HEK293 (cell line): ENCODE measurements around the gene RPIA.

Experiments used
- CTCF ChIA-PET: fragments of 350-600 bp; formaldehyde crosslinking; extraction: SDS; loops from one replicate; lab custom pipeline; 2021; ENCODE audit warnings: antibody characterized with exemption; lab: Yijun Ruan, JAX
- POLR2A ChIA-PET: fragments of 300-600 bp; formaldehyde crosslinking; extraction: SDS; loops from one replicate; lab custom pipeline; 2020; ENCODE audit warnings: antibody characterized with exemption, inconsistent platforms; lab: Yijun Ruan, JAX
- H3K27ac ChIP-seq: fragments of 200-500 bp; sonication (Bioruptor generic); 2 replicates; pipeline ENCODE4 v1.5.1; 2014; ENCODE audit warnings: low read depth, low read length, control low read depth, inconsistent platforms; ENCODE audit errors: extremely low read depth
- H3K36me3 ChIP-seq, 2 experiments: fragments of 200-500 bp in 1 of 2; sonication (Bioruptor generic) in 1 of 2; 1 replicate in 1 of 2; 2 replicates in 1 of 2; pipeline ENCODE4 v1.5.1; 2014 to 2017; ENCODE audit warnings: inconsistent platforms in 2 of 2, low read length in 2 of 2; ENCODE audit not compliant: control insufficient read depth in 2 of 2, insufficient read depth in 1 of 2
- H3K4me1 ChIP-seq: fragments of 200-500 bp; sonication (Bioruptor generic); 2 replicates; pipeline ENCODE4 v1.5.1; 2014; ENCODE audit warnings: mild to moderate bottlenecking, low read length, inconsistent platforms; ENCODE audit not compliant: control insufficient read depth, insufficient read depth
- H3K4me3 ChIP-seq: 2 replicates; pipeline ENCODE4 v1.5.1; 2011; ENCODE audit warnings: low read depth, mild to moderate bottlenecking, control low read depth, low read length, moderate library complexity
- H3K9me3 ChIP-seq: fragments of 200-500 bp; sonication (Bioruptor generic); 2 replicates; pipeline ENCODE4 v1.5.1; 2014; ENCODE audit warnings: low read depth, low read length, inconsistent platforms; ENCODE audit not compliant: control insufficient read depth, insufficient read depth
- HOXD13 ChIP-seq: sonication (generic); formaldehyde crosslinking; IDR thresholded peaks from 2 replicates; pipeline ENCODE4 v1.8.0; 2022; ENCODE audit warnings: missing genetic modification reagents, borderline replicate concordance
- PBX3 ChIP-seq: sonication (generic); formaldehyde crosslinking; IDR thresholded peaks from 2 replicates; pipeline ENCODE4 v1.8.1; 2022; ENCODE audit warnings: mild to moderate bottlenecking, moderate library complexity, missing genetic modification reagents
- SCRT2 ChIP-seq: fragments of 450-650 bp; formaldehyde crosslinking; IDR thresholded peaks from 2 replicates; pipeline ENCODE4 v1.5.1; 2016; ENCODE audit warnings: missing biosample characterization, missing genetic modification characterization
- SP2 ChIP-seq: fragments of 450-650 bp; formaldehyde crosslinking; IDR thresholded peaks from 2 replicates; pipeline ENCODE4 v1.5.1; 2016; ENCODE audit warnings: missing biosample characterization, missing genetic modification characterization
- WT1 ChIP-seq: fragments of 450-650 bp; formaldehyde crosslinking; IDR thresholded peaks from 2 replicates; pipeline ENCODE4 v1.5.1; 2016; ENCODE audit warnings: missing biosample characterization, missing genetic modification characterization
- YY1 ChIP-seq: fragments of 450-650 bp; formaldehyde crosslinking; IDR thresholded peaks from 2 replicates; pipeline ENCODE4 v1.5.1; 2018; ENCODE audit warnings: missing biosample characterization, missing genetic modification characterization
- ZBTB44 ChIP-seq: fragments of 450-650 bp; IDR thresholded peaks from 2 replicates; pipeline ENCODE4 v1.5.1; 2018; ENCODE audit warnings: missing biosample characterization, mild to moderate bottlenecking, missing genetic modification characterization
- ZNF138 ChIP-seq: fragments of 450-650 bp; formaldehyde crosslinking; IDR thresholded peaks from 2 replicates; pipeline ENCODE4 v1.5.1; 2016; ENCODE audit warnings: missing biosample characterization, missing genetic modification characterization, borderline replicate concordance
- ZNF146 ChIP-seq: fragments of 450-650 bp; formaldehyde crosslinking; IDR thresholded peaks from 2 replicates; pipeline ENCODE4 v1.5.1; 2016; ENCODE audit warnings: missing biosample characterization, missing genetic modification characterization
- ZNF155 ChIP-seq: fragments of 450-650 bp; formaldehyde crosslinking; IDR thresholded peaks from 2 replicates; pipeline ENCODE4 v1.5.1; 2016; ENCODE audit warnings: missing biosample characterization, missing genetic modification characterization
- ZNF175 ChIP-seq: fragments of 450-650 bp; formaldehyde crosslinking; IDR thresholded peaks from 2 replicates; pipeline ENCODE4 v1.5.1; 2016; ENCODE audit warnings: missing biosample characterization, missing genetic modification characterization
- ZNF274 ChIP-seq, 2 experiments: fragments of 200-500 bp in 1 of 2; fragments of 450-650 bp in 1 of 2; sonication (Bioruptor generic) in 1 of 2; formaldehyde crosslinking in 1 of 2; IDR thresholded peaks; 2 replicates each; pipeline versions ENCODE4 v1.5.1 to v1.6.1; 2014 to 2016; ENCODE audit warnings: borderline replicate concordance in 1 of 2, inconsistent platforms in 1 of 2, low read length in 1 of 2, missing biosample characterization in 1 of 2, missing genetic modification characterization in 1 of 2
- ZNF311 ChIP-seq: fragments of 450-650 bp; formaldehyde crosslinking; IDR thresholded peaks from 2 replicates; pipeline ENCODE4 v1.5.1; 2017; ENCODE audit warnings: missing biosample characterization, missing genetic modification characterization, borderline replicate concordance
- ZNF341 ChIP-seq: fragments of 450-650 bp; formaldehyde crosslinking; IDR thresholded peaks from 2 replicates; pipeline ENCODE4; 2016; ENCODE audit warnings: low read depth, missing biosample characterization, missing genetic modification characterization
- ZNF37A ChIP-seq: fragments of 450-650 bp; IDR thresholded peaks from 2 replicates; pipeline ENCODE4 v1.5.1; 2018; ENCODE audit warnings: missing biosample characterization, missing genetic modification characterization
- ZNF423 ChIP-seq: fragments of 450-650 bp; formaldehyde crosslinking; IDR thresholded peaks from 2 replicates; pipeline ENCODE4 v1.5.1; 2016; ENCODE audit warnings: missing biosample characterization, missing genetic modification characterization
- ZNF449 ChIP-seq: fragments of 450-650 bp; formaldehyde crosslinking; IDR thresholded peaks from 2 replicates; pipeline ENCODE4 v1.5.1; 2017; ENCODE audit warnings: missing biosample characterization, mild to moderate bottlenecking, missing genetic modification characterization, moderate library complexity
- ZNF473 ChIP-seq: fragments of 450-650 bp; formaldehyde crosslinking; IDR thresholded peaks from 2 replicates; pipeline ENCODE4 v1.5.1; 2017; ENCODE audit warnings: missing biosample characterization, missing genetic modification characterization
- ZNF510 ChIP-seq: fragments of 450-650 bp; formaldehyde crosslinking; IDR thresholded peaks from 2 replicates; pipeline ENCODE4 v1.5.1; 2018; ENCODE audit warnings: mild to moderate bottlenecking, missing genetic modification characterization, missing biosample characterization; ENCODE audit not compliant: insufficient replicate concordance
- ZNF555 ChIP-seq: fragments of 450-650 bp; formaldehyde crosslinking; conservative IDR thresholded peaks from 2 replicates; pipeline ENCODE4 v1.5.1; 2017; ENCODE audit warnings: missing biosample characterization, mild to moderate bottlenecking, missing genetic modification characterization, inconsistent platforms
- ZNF558 ChIP-seq: fragments of 450-650 bp; formaldehyde crosslinking; IDR thresholded peaks from 2 replicates; pipeline ENCODE4 v1.5.1; 2016; ENCODE audit warnings: missing biosample characterization, missing genetic modification characterization
- ZNF610 ChIP-seq: fragments of 450-650 bp; formaldehyde crosslinking; IDR thresholded peaks from 2 replicates; pipeline ENCODE4 v1.5.1; 2016; ENCODE audit warnings: missing biosample characterization, missing genetic modification characterization, borderline replicate concordance
- ZNF623 ChIP-seq: fragments of 450-650 bp; formaldehyde crosslinking; IDR thresholded peaks from 2 replicates; pipeline ENCODE4 v1.5.1; 2016; ENCODE audit warnings: missing biosample characterization, missing genetic modification characterization
- ZNF658 ChIP-seq: fragments of 450-650 bp; formaldehyde crosslinking; IDR thresholded peaks from 2 replicates; pipeline ENCODE4; 2016; ENCODE audit warnings: missing biosample characterization, missing genetic modification characterization
- ZNF768 ChIP-seq: fragments of 450-650 bp; formaldehyde crosslinking; IDR thresholded peaks from 2 replicates; pipeline ENCODE4 v1.5.1; 2018; ENCODE audit warnings: missing biosample characterization, mild to moderate bottlenecking, missing genetic modification characterization
- ZSCAN23 ChIP-seq: fragments of 450-650 bp; formaldehyde crosslinking; IDR thresholded peaks from 2 replicates; pipeline ENCODE4 v1.5.1; 2016; ENCODE audit warnings: missing biosample characterization, missing genetic modification characterization

The RPIA gene

GRCh38 chr2:88673363-88673762 lies 18.1 kb upstream of the RPIA start:
- Histone ChIP-seq H3K36me3 (no peaks in the 10 kb centered on the region), H3K4me1 (no peaks in the 10 kb centered on the region), H3K27ac (no peak overlapping the region), H3K4me3 (no peak overlapping the region), H3K9me3 (no peaks in the 10 kb centered on the region)
- ChIA-PET POLR2A (no interaction called here), CTCF (interaction anchor here (0.5 to 11.2 kb wide), 10 partner anchors 15 to 482 kb away, joined by 3 to 220 read pairs (median 3); no protein-coding TSS in a partner anchor)
- TF ChIP-seq SP2 (tag by site-specific recombination): no peak
- no peak for TF ChIP-seq ZNF623 (tag by site-specific recombination)
- TF ChIP-seq ZNF146 (tag by site-specific recombination): no peak
- no peak for TF ChIP-seq SCRT2
- no peak for TF ChIP-seq ZSCAN23
- no peak for TF ChIP-seq ZNF555 (tag by site-specific recombination)
- TF ChIP-seq ZNF473 (tag by site-specific recombination): no peak
- TF ChIP-seq WT1 (tag by site-specific recombination): no peak
- TF ChIP-seq ZNF274 (IDR thresholded peaks at IDR 0.05; ENCODE audit: low read length): no peak
- no peak for TF ChIP-seq ZNF274 (tag by site-specific recombination; IDR thresholded peaks at IDR 0.05; ENCODE audit: borderline replicate concordance)
- TF ChIP-seq ZNF341 (tag by site-specific recombination): no peak
- no peak for TF ChIP-seq ZNF658 (tag by site-specific recombination)

- Histone ChIP-seq H3K36me3 (no peaks in the 10 kb centered on the region), H3K27ac (no peak overlapping the region), H3K4me1 (no peaks in the 10 kb centered on the region), H3K4me3 (no peak overlapping the region), H3K9me3 (no peaks in the 10 kb centered on the region)
- ChIA-PET CTCF (interaction anchor here (2.4 kb wide), 1 partner anchor 9 kb away, joined by 8 read pairs; no protein-coding TSS in a partner anchor), POLR2A (no interaction called here)
- TF ChIP-seq ZNF311 (tag by site-specific recombination): no peak
- no peak for TF ChIP-seq ZNF37A
- no peak for TF ChIP-seq ZNF558
- no peak for TF ChIP-seq YY1 (tag by site-specific recombination)
- no peak for TF ChIP-seq ZSCAN23
- no peak for TF ChIP-seq SCRT2
- TF ChIP-seq HOXD13 (CRISPR knock-in tag): no peak
- TF ChIP-seq ZNF155 (tag by site-specific recombination): no peak
- TF ChIP-seq ZNF768 (tag by site-specific recombination): no peak
- TF ChIP-seq ZNF423: no peak
Measured at GRCh38 chr2:88680266-88680902, 11.1 kb upstream of the RPIA start.

- Histone ChIP-seq H3K4me3 (no peak overlapping the region), H3K36me3 (no peaks in the 10 kb centered on the region), H3K27ac (no peak overlapping the region), H3K9me3 (no peaks in the 10 kb centered on the region), H3K4me1 (no peaks in the 10 kb centered on the region)
- CTCF ChIA-PET: interaction anchor here (2.4 kb wide), 1 partner anchor 9 kb away, joined by 8 read pairs; no protein-coding TSS in a partner anchor
- POLR2A ChIA-PET: interaction anchor here (0.6 kb wide), 1 partner anchor 12 kb away, joined by 6 read pairs; no protein-coding TSS in a partner anchor
- TF ChIP-seq PBX3 (CRISPR knock-in tag): no peak
- no peak for TF ChIP-seq ZNF449 (tag by site-specific recombination)
- no peak for TF ChIP-seq ZBTB44 (tag by site-specific recombination)
- no peak for TF ChIP-seq ZNF175 (tag by site-specific recombination)
- TF ChIP-seq ZNF510: no peak
- TF ChIP-seq ZNF610 (tag by site-specific recombination): no peak
- no peak for TF ChIP-seq ZNF138 (tag by site-specific recombination)
Measured at GRCh38 chr2:88680916-88681315, 10.6 kb upstream of the RPIA start.
